SK-MEL-5 (cell line): ENCODE measurements around the gene HSD11B1L. TPM values are rescaled to one million over a fixed set of nuclear protein-coding genes. Genes with fewer than 3 reads are reported as not detected.
"Not testable (repeated sequence)": the region's sequence is repeated elsewhere in the genome, so short reads cannot be mapped to it uniquely, and the experiment has no call there.

Source experiments
- DNase-seq: peaks from one replicate; pipeline ENCODE4 v3.0.0-alpha.2; 2016; ENCODE audit warnings: low read depth, low spot score
- in situ Hi-C: cut with HindIII; loops from 2 replicates; pipeline ENCODE4 v1.10.0; 2016; ENCODE audit warnings: low sequenced_read_pairs, high pct_unique_total_duplicates, low pct_unique_long_range_greater_than_20kb
- total RNA-seq: library from RNA; depleted of rRNA; stranded (reverse); fragments of >200 nt; shearing (Covaris generic); gene quantifications from 2 replicates; pipeline ENCODE4 v1.2.3, GENCODE V29; 2014

HSD11B1L gene
- total RNA-seq, 1 experiment from 2014 or later: 5.5 TPM

GRCh38 chr19:5694167-5694955, 13.5 kb downstream of the HSD11B1L start:
- no peak for DNase-seq
- in situ Hi-C loops: no loop called here

DNA sequence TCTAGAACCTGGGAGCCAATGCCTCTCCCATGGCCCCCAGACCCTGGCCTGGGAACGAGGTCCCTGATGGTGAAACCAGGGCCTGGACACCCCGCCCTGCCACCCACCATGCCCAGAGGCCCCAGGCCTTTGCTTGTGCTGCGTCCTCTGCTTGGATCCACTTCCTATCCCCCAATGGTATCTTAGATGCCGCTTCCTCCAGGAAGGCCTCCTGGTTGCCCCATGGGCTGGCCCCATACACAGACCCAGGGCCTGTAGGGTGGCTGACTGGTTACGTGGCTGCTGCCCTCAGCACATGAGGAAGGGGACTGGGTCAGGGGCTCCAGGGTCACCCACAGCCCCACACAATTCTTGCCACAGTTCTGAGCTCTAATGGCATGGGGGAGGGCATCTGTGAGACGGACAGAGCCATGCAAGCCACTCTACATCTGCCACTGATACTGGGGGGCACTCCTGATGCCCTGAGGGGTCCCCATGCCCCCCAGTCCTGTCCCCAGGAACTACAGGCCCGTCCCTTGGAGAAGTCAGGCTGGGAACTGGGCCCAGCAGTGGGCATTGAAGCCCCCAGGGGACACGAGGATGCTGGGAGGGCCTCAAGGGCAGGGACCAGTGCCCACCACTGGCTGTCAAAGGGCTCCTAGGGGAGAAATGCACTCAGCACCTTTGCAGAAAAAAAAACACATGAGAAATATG, 14.3 kb downstream of the HSD11B1L start:
- no peak for DNase-seq
- in situ Hi-C loops: no loop called here

GRCh38 chr19:5695649-5696195, 14.9 kb downstream of the HSD11B1L start:
- no peak for DNase-seq
- in situ Hi-C loops: no loop called here

DNA sequence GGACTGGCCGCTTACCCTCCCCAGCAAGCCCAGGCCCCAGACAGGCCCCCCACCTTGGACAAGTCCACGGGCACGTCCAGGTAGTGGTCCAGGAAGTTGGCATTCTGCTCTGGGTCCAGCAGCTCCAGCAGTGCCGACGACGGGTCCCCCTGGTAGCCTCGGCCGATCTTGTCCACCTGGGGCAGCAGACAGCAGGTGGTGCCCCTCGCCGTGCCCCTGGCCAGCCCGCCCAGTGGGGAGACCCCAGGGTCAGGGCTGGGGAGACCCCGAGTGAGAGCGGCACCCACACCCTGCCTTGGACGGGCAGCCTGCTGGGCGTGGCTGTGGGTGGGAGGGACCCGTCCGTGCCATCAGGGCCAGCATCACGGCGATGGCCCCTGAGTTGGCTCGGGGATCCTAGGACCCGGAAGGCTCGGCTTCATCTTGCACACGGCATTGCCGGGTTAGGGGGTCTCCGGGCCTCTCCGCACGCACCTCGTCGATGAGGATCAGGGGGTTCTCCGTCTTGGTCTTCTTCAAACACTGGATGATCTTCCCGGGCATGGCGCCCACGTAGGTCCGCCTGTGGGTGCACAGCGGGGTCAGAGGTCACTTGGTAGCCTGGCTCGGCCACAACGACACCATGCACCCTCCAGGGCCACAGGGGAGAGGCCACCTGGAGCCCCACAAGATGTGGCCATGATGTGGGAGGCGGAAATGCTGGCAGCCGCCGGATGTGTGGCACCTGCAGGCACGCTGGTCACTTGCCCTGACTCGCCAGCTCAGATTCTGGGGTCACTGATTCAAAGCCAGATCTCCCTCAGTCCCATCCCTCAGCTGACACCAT, 15.6 kb downstream of the HSD11B1L start:
- no peak for DNase-seq

GRCh38 chr19:5697022-5697889, 16.4 kb downstream of the HSD11B1L start:
- no peak for DNase-seq
- in situ Hi-C loops: no loop called here

More for the DNA sequence above, 15.6 kb downstream of the HSD11B1L start:
- in situ Hi-C loops: no loop called here

GRCh38 chr19:5697890-5698634, 17.2 kb downstream of the HSD11B1L start:
- no peak for DNase-seq
- in situ Hi-C loops: no loop called here

GRCh38 chr19:5698635-5699422, 18.0 kb downstream of the HSD11B1L start:
- in situ Hi-C loops: no loop called here
- DNase-seq: no peak

DNA sequence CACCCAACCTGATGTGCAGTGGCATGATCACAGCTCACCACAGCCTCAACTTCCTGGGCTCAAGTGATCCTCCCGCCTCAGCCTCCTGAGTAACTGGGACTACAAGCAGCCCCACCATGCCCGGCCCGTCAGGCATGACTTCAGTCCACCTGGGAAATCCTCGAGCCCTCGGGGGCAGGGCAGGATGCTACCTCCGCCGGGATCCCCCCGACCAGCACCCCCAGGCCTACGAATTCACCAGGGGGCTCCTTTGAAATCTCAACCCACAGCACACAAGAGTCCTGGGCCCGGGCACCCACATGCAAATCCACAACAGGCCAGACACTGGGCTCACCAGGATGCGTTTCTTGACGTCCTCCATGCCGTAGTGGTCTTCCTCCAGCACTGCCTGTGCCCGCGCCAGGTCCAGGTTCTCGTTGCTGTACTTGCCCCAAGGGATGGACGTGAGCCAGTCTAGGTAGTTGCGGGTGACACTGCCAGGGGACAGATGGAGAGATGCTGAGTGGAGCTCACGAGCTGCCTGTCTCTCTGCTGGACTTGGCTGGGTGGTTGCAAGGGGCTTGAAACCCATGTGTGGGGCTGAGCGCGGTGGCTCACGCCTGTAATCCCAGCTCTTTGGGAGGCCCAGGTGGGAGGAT, 19.7 kb downstream of the HSD11B1L start:
- no peak for DNase-seq
- in situ Hi-C loops: no loop called here

- in situ Hi-C loops: not testable (repeated sequence)
These were observed 21.2 kb downstream of the HSD11B1L start for GRCh38 chr19:5702053-5702410.

GRCh38 chr19:5703819-5704818, 23.3 kb downstream of the HSD11B1L start:
- no peak for DNase-seq
- in situ Hi-C loops: no loop called here

More at GRCh38 chr19:5702053-5702410, 21.2 kb downstream of the HSD11B1L start:
- not testable (repeated sequence) for DNase-seq

- DNase-seq: no peak
- in situ Hi-C loops: no loop called here
These were observed 24.7 kb downstream of the HSD11B1L start for GRCh38 chr19:5705552-5705951.

GRCh38 chr19:5706876-5707573, 26.2 kb downstream of the HSD11B1L start:
- DNase-seq: no peak
- in situ Hi-C loops: no loop called here

DNA sequence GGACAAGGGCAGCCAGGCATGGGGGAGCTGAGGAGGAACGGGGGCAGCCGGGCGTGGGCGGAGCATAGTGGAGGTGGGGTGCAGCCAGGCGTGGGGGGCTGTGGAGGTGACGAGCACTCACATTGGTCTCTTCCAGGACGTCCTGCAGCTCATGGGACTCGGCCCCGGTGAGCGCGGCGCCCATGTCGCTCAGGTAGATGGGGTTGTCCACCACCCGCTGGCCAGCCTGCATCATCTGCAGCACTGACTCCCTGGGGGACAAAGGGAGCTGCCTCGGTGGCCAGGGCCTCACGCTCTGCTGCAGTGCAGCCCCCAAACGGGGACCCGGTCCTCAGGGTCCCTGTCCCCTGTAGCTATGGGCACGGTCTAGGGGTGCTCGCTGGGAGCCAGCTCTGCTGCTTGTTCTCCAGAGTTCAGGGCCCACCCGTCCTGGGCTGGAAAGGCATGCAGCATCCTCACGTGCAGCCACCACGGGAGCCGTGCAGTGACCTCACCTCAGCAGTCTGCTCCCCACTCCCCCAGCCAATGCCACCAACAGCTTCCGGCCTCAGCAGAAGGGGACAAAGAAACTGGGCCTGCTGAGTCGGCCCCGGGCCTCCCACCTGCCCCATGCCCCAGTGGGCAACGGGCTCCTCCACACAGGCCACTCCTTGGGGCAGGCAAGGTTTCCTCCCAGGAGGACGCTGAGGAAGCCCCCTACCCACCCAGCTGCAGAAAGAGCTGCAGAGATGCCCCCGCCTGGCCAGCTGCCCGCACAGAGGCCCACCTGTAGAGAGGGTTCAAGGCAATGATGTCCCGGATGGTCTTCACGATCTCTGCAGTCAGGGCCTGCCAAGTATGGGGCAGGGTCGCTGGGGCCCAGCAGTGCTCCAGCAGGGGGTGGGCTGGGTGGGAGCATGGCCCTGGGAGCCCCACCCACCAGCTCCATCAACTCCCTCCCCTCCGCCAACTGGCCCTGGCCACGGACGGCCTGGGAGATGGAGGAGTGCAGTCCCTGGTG, 27.0 kb downstream of the HSD11B1L start:
- DNase-seq: no peak
- in situ Hi-C loops: no loop called here
